ENCODE data around the gene SMARCA4. TPM values are rescaled to one million over a fixed set of nuclear protein-coding genes. Genes with fewer than 3 reads are reported as not detected.
"Not testable (repeated sequence)": the region's sequence is repeated elsewhere in the genome, so short reads cannot be mapped to it uniquely, and the experiment has no call there.

SMARCA4 gene
- total RNA-seq, 1 experiment from 2014 or later, result 94.6 TPM

GRCh38 chr19:11066326-11066725 lies 105.5 kb downstream of the SMARCA4 start:
- no peak for DNase-seq (ENCODE audit: low read depth)

GRCh38 chr19:11067356-11068113 lies 106.7 kb downstream of the SMARCA4 start:
- peak; percentile 65 for DNase-seq (ENCODE audit: low read depth)

GRCh38 chr19:11069561-11069960 lies 108.7 kb downstream of the SMARCA4 start:
- DNase-seq (ENCODE audit: low read depth), result no peak

DNA sequence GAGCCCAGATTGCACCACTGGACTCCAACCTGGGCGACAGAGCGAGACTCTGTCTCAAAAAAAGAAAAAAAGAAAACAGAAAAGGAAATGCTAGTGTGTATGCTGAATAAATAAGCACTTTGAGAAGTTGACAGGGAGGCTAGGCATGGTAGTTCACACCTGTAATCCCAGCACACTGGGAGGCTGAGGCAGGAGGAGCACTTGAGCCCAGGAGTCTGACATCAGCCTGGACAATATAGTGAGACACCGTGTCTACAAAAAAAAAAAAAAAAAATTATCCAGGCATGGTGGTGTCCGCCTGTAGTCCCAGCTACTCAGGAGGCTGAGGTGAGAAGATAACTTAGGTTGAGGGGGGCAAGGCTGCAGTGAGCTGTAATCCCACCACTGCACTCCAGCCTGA lies 109.3 kb downstream of the SMARCA4 start:
- DNase-seq (ENCODE audit: low read depth), result no peak

GRCh38 chr19:11073568-11073967 lies 112.7 kb downstream of the SMARCA4 start:
- DNase-seq (ENCODE audit: low read depth), result no peak

DNA sequence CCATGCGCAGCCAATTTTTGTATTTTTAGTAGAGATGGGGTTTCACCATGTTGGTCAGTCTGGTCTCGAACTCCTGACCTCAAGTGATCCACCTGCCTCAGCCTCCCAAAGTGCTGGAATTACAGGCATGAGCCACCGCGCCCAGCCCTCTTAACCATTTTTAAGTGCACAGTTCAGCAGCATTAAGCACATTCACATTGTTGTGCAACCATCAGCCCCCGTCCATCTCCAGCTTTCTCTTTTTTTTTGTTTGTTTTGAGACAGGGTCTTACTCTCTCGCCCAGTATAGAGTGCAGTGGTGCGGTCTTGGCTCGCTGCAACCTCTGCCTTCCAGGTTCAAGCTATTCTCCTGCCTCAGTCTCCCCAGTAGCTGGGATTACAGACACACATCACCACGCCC lies 116.0 kb downstream of the SMARCA4 start:
- DNase-seq (ENCODE audit: low read depth), result not testable (repeated sequence)

DNA sequence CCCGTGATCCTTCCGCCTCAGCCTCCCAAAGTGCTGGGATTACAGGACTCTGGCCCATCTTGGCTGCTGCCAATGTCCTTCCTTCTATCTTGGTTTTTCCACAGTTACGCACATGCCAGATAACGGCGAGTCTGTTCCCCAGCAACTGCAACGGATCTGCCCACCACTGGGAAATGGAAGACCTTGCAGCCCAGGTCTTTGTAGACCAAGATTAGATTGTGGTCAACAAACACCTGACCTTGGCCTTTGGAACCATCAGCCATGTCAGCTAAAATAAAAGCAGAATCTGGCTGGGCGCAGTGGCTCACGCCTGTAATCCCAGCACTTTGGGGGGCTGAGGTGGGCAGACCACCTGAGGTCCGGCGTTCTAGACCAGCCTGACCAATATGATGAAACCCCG lies 118.1 kb downstream of the SMARCA4 start:
- no peak for DNase-seq (ENCODE audit: low read depth)

GRCh38 chr19:11079999-11080398 lies 119.2 kb downstream of the SMARCA4 start:
- no peak for DNase-seq (ENCODE audit: low read depth)

DNA sequence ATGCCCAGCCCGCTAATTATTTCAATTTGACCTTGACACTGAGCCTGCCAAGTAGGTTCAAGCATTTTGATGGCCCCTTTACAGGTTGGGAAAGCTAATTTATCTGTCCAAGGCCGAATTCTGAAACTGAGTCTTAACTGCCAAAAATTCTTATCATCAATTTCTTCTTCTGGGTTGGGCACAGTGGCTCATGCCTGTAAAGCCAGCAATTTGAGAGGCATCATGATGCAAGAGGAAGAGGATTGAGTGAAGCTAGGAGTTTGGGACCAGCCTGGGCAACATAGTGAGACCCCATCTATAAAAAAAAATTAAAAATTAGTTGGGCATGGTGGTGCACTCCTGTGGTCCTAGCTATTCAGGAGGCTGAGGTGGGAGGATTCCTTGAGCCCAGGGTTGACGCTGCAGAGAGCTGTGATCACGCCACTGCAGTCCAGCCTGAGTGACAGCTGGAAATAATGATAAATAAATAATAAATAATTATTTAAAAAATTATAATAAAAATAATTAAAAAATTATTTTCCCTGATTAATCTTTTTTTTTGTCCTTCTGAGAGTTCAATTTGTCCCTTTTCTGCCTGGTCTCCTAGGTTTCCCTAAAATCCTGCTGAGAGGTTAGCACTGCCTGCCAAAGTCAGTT lies 127.2 kb downstream of the SMARCA4 start:
- DNase-seq (ENCODE audit: low read depth), result no peak

DNA sequence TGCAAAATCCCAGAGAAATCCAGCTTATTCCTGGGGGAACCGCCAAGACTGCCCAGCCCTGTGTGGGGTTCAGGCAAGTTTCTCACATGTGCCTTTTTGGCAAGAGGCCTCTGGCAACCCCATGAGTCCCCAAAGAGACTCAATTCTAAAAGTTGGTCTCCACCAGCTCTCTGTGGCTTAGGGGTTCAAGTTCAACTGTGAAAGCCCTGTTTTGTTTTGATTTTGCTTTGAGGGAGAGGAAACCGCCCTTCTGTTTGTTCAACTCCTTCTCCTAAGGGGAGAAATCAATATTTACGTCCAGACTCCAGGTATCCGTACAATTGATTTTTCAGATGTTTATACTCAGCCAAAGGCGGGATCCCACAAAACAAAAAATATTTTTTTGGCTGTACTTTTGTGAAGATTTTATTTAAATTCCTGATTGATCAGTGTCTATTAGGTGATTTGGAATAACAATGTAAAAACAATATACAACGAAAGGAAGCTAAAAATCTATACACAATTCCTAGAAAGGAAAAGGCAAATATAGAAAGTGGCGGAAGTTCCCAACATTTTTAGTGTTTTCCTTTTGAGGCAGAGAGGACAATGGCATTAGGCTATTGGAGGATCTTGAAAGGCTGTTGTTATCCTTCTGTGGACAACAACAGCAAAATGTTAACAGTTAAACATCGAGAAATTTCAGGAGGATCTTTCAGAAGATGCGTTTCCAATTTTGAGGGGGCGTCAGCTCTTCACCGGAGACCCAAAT lies 127.8 kb downstream of the SMARCA4 start:
- no peak for DNase-seq (ENCODE audit: low read depth)

DNA sequence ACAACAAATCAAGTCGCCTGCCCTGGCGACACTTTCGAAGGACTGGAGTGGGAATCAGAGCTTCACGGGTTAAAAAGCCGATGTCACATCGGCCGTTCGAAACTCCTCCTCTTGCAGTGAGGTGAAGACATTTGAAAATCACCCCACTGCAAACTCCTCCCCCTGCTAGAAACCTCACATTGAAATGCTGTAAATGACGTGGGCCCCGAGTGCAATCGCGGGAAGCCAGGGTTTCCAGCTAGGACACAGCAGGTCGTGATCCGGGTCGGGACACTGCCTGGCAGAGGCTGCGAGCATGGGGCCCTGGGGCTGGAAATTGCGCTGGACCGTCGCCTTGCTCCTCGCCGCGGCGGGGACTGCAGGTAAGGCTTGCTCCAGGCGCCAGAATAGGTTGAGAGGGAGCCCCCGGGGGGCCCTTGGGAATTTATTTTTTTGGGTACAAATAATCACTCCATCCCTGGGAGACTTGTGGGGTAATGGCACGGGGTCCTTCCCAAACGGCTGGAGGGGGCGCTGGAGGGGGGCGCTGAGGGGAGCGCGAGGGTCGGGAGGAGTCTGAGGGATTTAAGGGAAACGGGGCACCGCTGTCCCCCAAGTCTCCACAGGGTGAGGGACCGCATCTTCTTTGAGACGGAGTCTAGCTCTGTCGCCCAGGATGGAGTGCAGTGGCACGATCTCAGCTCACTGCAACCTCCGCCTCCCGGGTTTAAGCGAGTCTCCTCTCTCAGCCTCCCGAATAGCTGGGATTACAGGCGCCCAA lies 128.6 kb downstream of the SMARCA4 start, which contains the start of gene LDLR:
LDLR (plus strand) TSS at position 210 of the 760 bp plus-strand sequence; CDS start at position 296, 86 bp downstream.
- peak; percentile 96 for DNase-seq (ENCODE audit: low read depth)

DNA sequence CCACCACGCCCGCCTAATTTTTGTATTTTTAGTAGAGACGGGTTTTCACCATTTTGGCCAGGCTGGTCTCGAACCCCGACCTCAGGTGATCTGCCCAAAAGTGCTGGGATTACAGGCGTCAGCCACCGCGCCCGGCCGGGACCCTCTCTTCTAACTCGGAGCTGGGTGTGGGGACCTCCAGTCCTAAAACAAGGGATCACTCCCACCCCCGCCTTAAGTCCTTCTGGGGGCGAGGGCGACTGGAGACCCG lies 129.1 kb downstream of the SMARCA4 start:
- not testable (repeated sequence) for DNase-seq (ENCODE audit: low read depth)

DNA sequence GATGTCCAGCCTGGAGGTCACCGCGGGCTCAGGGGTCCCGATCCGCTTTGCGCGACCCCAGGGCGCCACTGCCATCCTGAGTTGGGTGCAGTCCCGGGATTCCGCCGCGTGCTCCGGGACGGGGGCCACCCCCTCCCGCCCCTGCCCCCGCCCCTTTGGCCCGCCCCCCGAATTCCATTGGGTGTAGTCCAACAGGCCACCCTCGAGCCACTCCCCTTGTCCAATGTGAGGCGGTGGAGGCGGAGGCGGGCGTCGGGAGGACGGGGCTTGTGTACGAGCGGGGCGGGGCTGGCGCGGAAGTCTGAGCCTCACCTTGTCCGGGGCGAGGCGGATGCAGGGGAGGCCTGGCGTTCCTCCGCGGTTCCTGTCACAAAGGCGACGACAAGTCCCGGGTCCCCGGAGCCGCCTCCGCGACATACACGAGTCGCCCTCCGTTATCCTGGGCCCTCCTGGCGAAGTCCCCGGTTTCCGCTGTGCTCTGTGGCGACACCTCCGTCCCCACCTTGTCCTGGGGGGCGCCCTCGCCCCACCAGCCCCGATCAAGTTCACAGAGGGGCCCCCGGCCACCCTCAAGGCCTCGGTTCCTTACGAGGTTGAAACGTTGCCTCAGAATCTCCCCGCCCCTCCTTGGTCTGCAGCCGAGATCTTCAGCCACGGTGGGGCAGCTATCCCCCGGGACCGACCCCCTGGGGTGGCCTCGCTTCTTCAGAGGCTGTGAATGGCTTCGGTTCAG lies 129.6 kb downstream of the SMARCA4 start:
- DNase-seq (ENCODE audit: low read depth), result peak; percentile 96

GRCh38 chr19:11090997-11091702 lies 130.3 kb downstream of the SMARCA4 start:
- DNase-seq (ENCODE audit: low read depth), result peak; percentile 40

DNA sequence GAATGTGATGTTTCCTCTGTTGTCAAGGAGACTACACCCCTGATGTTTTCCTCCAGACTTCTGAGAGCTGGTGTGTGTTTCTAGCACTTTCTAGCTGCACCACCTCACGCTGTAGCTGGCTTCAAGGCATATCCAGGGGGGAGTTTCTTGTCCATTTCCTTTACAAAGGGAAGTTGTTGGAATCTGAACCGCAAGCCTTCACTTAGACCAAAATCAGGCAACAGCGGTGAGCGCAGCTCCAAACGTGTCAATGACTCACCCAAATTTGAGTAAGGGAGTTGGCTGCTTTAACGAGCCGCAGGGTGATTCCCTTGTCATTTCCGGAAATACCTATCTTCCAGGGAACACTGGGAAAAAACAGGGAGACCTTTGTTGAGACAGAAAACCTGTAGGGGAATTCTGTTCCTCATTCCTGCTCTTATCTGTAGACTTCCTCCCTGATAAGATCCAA lies 130.9 kb downstream of the SMARCA4 start:
- peak; percentile 99 for DNase-seq (ENCODE audit: low read depth)

GRCh38 chr19:11092181-11092538 lies 131.3 kb downstream of the SMARCA4 start:
- peak; percentile 74 for DNase-seq (ENCODE audit: low read depth)

DNA sequence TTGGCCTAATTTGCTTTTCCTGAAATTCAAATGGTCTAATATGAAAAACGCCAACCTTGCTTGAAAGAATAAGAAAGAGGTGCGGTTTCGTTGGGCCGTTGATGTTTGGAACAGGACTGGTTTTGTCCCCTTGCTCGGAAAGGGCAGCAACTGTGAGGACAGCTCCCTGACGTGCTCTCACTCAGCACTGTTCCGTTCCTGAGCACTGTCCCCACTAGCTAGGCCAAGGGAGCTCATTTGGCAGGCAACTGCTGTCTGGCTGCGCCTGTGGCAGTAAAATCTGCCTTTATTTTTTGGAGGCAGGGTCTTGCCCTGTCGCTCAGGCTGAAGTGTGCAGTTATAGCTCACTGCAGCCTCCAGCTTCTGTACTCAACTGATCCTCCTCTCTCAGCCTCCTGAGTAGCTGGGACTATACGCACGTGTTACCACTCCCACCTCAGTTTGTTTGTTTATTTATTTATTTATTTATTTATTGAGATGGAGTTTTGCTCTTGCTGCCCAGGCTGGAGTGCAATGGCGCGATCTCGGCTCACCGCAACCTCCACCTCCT lies 132.9 kb downstream of the SMARCA4 start:
- DNase-seq (ENCODE audit: low read depth), result no peak

GRCh38 chr19:11094520-11094894 lies 133.7 kb downstream of the SMARCA4 start:
- no peak for DNase-seq (ENCODE audit: low read depth)

GRCh38 chr19:11096210-11096841 lies 135.5 kb downstream of the SMARCA4 start:
- peak; percentile 63 for DNase-seq (ENCODE audit: low read depth)

- not testable (repeated sequence) for DNase-seq (ENCODE audit: low read depth)
Observed at GRCh38 chr19:11097367-11097766, 136.5 kb downstream of the SMARCA4 start.
